Osteoblast (primary cell): Measurements from ENCODE around the gene FNDC10. TPM values are rescaled to one million over a fixed set of nuclear protein-coding genes. Genes with fewer than 3 reads are reported as not detected.

Experiments used
- DNase-seq: peaks from one replicate; pipeline ENCODE4 v3.0.0; 2011; ENCODE audit warnings: low spot score, mixed read lengths; ENCODE audit not compliant: insufficient read length; ENCODE audit errors: missing footprints
- H2AFZ ChIP-seq: 2 replicates; pipeline ENCODE4 v1.6.0; 2011; ENCODE audit warnings: mild to moderate bottlenecking, low read length
- H3K27ac ChIP-seq: 2 replicates; pipeline ENCODE4 v1.5.1; 2011; ENCODE audit warnings: mild to moderate bottlenecking, low read depth, low read length, moderate library complexity
- H3K27me3 ChIP-seq: 2 replicates; pipeline ENCODE4 v1.6.0; 2012; ENCODE audit warnings: mild to moderate bottlenecking, control low read depth, inconsistent platforms, low read length, moderate library complexity; ENCODE audit not compliant: insufficient read depth
- H3K36me3 ChIP-seq: 2 replicates; pipeline ENCODE4 v1.5.1; 2011; ENCODE audit warnings: mild to moderate bottlenecking, low read length, control low read depth, moderate library complexity; ENCODE audit not compliant: insufficient read depth
- H3K4me1 ChIP-seq: 2 replicates; pipeline ENCODE4 v1.5.1; 2011; ENCODE audit warnings: mild to moderate bottlenecking, low read length, control low read depth, moderate library complexity; ENCODE audit not compliant: insufficient read depth
- H3K4me2 ChIP-seq: 2 replicates; pipeline ENCODE4 v1.6.0; 2011; ENCODE audit warnings: mild to moderate bottlenecking, low read length; ENCODE audit not compliant: insufficient read depth
- H3K4me3 ChIP-seq: fragments of 200-600 bp; sonication (generic); 3 replicates; pipeline ENCODE4 v1.5.1; 2012; ENCODE audit warnings: mild to moderate bottlenecking, low read length, inconsistent platforms; ENCODE audit not compliant: insufficient read depth
- H3K79me2 ChIP-seq: 2 replicates; pipeline ENCODE4 v1.6.0; 2012; ENCODE audit warnings: mild to moderate bottlenecking, low read length, control low read depth, inconsistent platforms; ENCODE audit not compliant: insufficient read depth
- H3K9me3 ChIP-seq: 2 replicates; pipeline ENCODE4 v1.5.1; 2011; ENCODE audit warnings: low read depth, low read length, control low read depth
- H4K20me1 ChIP-seq: 2 replicates; pipeline ENCODE4 v1.6.0; 2012; ENCODE audit warnings: mild to moderate bottlenecking, low read length, control low read depth; ENCODE audit not compliant: insufficient read depth
- total RNA-seq: library from RNA; depleted of rRNA; stranded (reverse); fragments of >200 nt; gene quantifications from 2 replicates; pipeline ENCODE4 v1.2.3, GENCODE V29; 2012
- TF ChIP-seq, protein P1 (sequence below): IDR thresholded peaks from 2 replicates; pipeline ENCODE4 v1.5.1; 2011; ENCODE audit warnings: mild to moderate bottlenecking, low read depth, low read length, moderate library complexity; ENCODE audit errors: extremely low read depth

FNDC10 gene
- total RNA-seq, 1 donor, result 2.5 TPM

DNA sequence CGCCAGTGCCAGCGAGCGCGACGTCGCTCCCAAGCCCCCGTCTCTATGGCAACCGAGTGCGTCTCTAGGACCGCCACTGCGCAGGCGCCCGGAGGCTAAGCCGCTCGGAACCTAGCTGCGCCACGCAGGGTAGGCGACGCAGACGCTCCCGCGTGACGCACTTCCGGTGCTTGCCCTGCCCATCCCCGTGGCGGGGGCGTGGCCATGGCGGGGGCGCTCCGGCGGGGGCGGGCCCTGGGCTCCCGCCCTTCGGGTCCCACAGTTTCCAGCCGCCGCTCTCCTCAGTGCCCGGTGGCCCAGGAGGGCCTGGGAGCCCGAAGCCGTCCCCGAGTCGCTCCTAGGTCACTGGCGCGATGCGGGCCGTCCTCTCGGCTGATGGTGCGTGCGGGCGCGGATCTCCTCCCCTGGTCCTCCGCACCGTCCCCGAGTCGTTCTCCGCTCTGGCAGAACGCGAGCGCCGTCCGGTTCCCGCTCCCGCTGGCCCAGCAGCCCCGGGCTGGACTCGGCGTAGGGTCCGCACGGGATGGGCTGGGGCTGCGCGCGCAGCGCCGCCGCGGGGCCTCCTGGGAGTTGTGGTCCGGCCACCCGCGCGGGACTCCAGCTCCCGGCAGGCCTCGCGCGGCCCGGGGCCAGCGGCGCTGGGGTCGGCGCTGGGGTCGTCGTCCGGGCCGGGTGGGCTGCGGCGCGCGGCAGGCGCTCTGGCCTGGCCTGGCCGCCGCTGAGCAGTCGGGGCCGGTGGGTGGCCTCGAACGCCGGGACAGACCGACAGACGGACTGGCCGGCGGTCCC, 15.5 kb upstream of the FNDC10 start, which contains the start of gene MIB2:
Gene MIB2, plus strand, starts transcription at position 245 of the 789 bp plus-strand sequence. CDS start 7,953 bp downstream, outside the sequence.
- DNase-seq, result peak; percentile 100
- Histone ChIP-seq H2AFZ (peak within 1 kb of the TSS; percentile 81), H3K36me3 (peaks cover 4% of the 10 kb centered on the region), H3K79me2 (peaks cover 41% of the 10 kb centered on the region), H3K27ac (peak within 1 kb of the TSS; percentile 96), H3K9me3 (no peaks in the 10 kb centered on the region), H4K20me1 (peaks cover 39% of the 10 kb centered on the region), H3K27me3 (no peaks in the 10 kb centered on the region), H3K4me2 (peak within 1 kb of the TSS; percentile 94), H3K4me3 (peak within 1 kb of the TSS; percentile 97), H3K4me1 (peaks cover 23% of the 10 kb centered on the region)
- TF ChIP-seq, protein P1, sequence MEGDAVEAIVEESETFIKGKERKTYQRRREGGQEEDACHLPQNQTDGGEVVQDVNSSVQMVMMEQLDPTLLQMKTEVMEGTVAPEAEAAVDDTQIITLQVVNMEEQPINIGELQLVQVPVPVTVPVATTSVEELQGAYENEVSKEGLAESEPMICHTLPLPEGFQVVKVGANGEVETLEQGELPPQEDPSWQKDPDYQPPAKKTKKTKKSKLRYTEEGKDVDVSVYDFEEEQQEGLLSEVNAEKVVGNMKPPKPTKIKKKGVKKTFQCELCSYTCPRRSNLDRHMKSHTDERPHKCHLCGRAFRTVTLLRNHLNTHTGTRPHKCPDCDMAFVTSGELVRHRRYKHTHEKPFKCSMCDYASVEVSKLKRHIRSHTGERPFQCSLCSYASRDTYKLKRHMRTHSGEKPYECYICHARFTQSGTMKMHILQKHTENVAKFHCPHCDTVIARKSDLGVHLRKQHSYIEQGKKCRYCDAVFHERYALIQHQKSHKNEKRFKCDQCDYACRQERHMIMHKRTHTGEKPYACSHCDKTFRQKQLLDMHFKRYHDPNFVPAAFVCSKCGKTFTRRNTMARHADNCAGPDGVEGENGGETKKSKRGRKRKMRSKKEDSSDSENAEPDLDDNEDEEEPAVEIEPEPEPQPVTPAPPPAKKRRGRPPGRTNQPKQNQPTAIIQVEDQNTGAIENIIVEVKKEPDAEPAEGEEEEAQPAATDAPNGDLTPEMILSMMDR, result no peak

DNA sequence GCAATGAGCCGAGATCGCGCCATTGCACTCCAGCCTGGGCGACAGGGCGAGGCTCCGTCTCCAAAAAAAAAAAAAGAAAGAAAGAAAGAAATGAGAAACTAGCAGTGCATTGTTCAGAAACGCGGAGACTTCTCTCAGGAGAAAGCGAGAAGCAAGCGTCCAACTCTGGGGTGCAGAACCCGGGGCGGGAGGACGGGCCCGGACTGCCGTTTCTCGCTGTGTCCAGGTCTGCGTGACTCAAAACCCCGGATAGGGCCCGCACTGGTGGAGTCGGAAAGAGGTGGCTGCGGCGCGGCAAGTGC, 15.0 kb upstream of the FNDC10 start:
- H4K20me1 ChIP-seq, result peaks cover 36% of the 10 kb centered on the region
- H3K27me3 ChIP-seq, result no peaks in the 10 kb centered on the region
- H3K36me3 ChIP-seq, result peaks cover 4% of the 10 kb centered on the region
- peak overlapping the region; percentile 97 for H3K4me3 ChIP-seq
- H3K27ac ChIP-seq, result peak overlapping the region; percentile 96
- peaks cover 23% of the 10 kb centered on the region for H3K4me1 ChIP-seq
- H3K4me2 ChIP-seq, result peak overlapping the region; percentile 91
- DNase-seq, result no peak
- TF ChIP-seq, protein P1, result no peak
- H3K79me2 ChIP-seq, result peaks cover 39% of the 10 kb centered on the region
- H3K9me3 ChIP-seq, result no peaks in the 10 kb centered on the region
- peak overlapping the region; percentile 81 for H2AFZ ChIP-seq

DNA sequence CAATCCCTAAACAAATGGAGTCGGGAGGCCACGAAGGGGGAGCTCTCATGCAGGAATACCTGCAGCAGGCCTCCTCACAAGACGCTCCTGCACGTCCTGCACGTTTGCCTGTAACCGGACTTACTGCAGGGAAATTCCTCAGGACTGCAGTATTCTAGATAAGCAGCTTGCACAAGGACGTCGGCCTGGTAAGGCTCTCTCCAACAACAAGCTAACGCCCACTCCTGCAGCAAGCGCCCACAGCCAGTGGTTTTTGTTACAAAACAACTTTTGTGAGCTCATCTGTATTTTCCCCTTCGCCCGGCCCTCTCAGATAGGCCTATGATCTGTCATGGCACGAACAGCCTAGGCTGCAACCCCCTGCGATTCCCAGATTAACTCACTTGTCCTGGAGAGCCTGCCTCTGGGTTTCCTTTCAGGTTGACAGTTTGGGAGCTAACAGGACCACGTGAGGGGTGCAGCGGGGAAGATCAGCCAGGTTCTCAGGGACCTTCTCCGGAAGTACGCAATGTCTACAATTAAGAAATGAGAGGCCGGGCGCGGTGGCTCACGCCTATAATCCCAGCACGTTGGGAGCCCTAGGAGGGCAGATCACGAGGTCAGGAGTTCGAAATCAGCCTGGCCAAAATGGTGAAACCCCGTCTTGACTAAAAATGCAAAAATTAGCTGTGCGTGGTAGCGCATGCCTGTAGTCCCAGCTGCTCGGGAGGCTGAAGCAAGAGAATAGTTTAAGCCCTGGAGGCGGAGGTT, 14.4 kb upstream of the FNDC10 start:
- peak overlapping the region; percentile 81 for H2AFZ ChIP-seq
- H4K20me1 ChIP-seq, result peaks cover 33% of the 10 kb centered on the region
- TF ChIP-seq, protein P1, result no peak
- H3K4me1 ChIP-seq, result peaks cover 23% of the 10 kb centered on the region
- H3K4me2 ChIP-seq, result peak overlapping the region; percentile 91
- peaks cover 4% of the 10 kb centered on the region for H3K36me3 ChIP-seq
- peak overlapping the region; percentile 97 for H3K4me3 ChIP-seq
- peaks cover 38% of the 10 kb centered on the region for H3K79me2 ChIP-seq
- H3K27me3 ChIP-seq, result no peaks in the 10 kb centered on the region
- H3K9me3 ChIP-seq, result no peaks in the 10 kb centered on the region
- peak overlapping the region; percentile 96 for H3K27ac ChIP-seq
- DNase-seq, result peak; percentile 99

DNA sequence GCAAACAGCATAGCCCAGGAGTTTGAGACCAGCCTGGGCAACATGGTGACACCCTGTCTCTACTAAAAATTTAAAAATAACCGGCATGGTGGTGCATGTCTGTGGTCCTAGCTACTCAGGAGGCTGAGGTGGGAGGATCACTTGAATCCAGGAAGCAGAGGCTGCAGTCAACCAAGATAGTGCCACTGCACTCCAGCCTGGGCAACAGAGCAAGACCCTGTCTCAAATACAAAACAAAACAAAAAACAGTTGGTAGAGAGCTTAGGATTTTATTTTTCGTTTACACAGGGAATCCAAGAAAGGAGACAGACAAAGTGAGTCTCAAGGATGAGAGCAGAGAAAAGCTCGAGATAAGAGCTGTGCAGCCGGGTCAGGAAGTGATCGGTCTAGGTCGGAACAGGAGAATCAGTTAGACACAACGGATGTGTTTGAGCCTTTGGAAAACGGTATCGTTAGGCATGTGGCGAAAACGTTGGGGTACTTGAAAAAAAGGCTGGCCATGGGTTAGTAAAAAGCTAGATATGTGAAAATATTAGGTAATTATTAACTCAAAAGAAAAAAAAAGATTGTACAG, 13.7 kb upstream of the FNDC10 start:
- peaks cover 37% of the 10 kb centered on the region for H3K79me2 ChIP-seq
- no peak overlapping the region for H2AFZ ChIP-seq
- TF ChIP-seq, protein P1, result no peak
- DNase-seq, result no peak
- no peaks in the 10 kb centered on the region for H3K27me3 ChIP-seq
- H3K27ac ChIP-seq, result peak overlapping the region; percentile 96
- peak overlapping the region; percentile 97 for H3K4me3 ChIP-seq
- peaks cover 33% of the 10 kb centered on the region for H4K20me1 ChIP-seq
- peaks cover 23% of the 10 kb centered on the region for H3K4me1 ChIP-seq
- peak overlapping the region; percentile 91 for H3K4me2 ChIP-seq
- peaks cover 4% of the 10 kb centered on the region for H3K36me3 ChIP-seq
- H3K9me3 ChIP-seq, result no peaks in the 10 kb centered on the region
